Neuronal stem cell (in vitro differentiated cells): ENCODE data around the gene ALOX5AP.

ENCODE experiments used
- DNase-seq: peaks from one replicate; pipeline ENCODE4 v3.0.0-alpha.2; 2013; ENCODE audit warnings: low spot score
- H2AFZ ChIP-seq: one replicate; pipeline ENCODE4 v1.6.1; 2013; ENCODE audit warnings: mild to moderate bottlenecking, low read length, inconsistent platforms
- H2AK5ac ChIP-seq: 2 replicates; pipeline ENCODE4 v1.6.1; 2013; ENCODE audit warnings: low read depth, mild to moderate bottlenecking, inconsistent platforms, low read length, moderate library complexity, mixed read lengths
- H2BK120ac ChIP-seq: 2 replicates; pipeline ENCODE4 v1.6.1; 2013; ENCODE audit warnings: low read depth, mild to moderate bottlenecking, inconsistent platforms, low read length, moderate library complexity, mixed read lengths
- H2BK12ac ChIP-seq: one replicate; pipeline ENCODE4 v1.6.1; 2013; ENCODE audit warnings: low read length, inconsistent platforms
- H2BK15ac ChIP-seq: 2 replicates; pipeline ENCODE4 v1.6.1; 2013; ENCODE audit warnings: mild to moderate bottlenecking, low read length, inconsistent platforms, mixed read lengths
- H2BK5ac ChIP-seq: one replicate; pipeline ENCODE4 v1.6.1; 2013; ENCODE audit warnings: inconsistent platforms, mild to moderate bottlenecking, low read length, moderate library complexity
- H3K14ac ChIP-seq: one replicate; pipeline ENCODE4 v1.6.1; 2013; ENCODE audit warnings: low read length, inconsistent platforms
- H3K18ac ChIP-seq: 2 replicates; pipeline ENCODE4 v1.6.1; 2013; ENCODE audit warnings: low read length, inconsistent platforms
- H3K23ac ChIP-seq: 2 replicates; pipeline ENCODE4 v1.6.1; 2013; ENCODE audit warnings: low read depth, mild to moderate bottlenecking, mixed read lengths, low read length, inconsistent platforms; ENCODE audit not compliant: poor library complexity
- H3K27ac ChIP-seq: replicated peaks from 3 replicates; pipeline ENCODE4 v1.5.1; 2013; ENCODE audit warnings: low read length, inconsistent platforms
- H3K27me3 ChIP-seq, 3 experiments: 2 replicates each; pipeline ENCODE4 v1.6.1; 2013; ENCODE audit warnings: low read length in 3 of 3, mild to moderate bottlenecking in 2 of 3, inconsistent platforms in 1 of 3, low read depth in 1 of 3, mixed read lengths in 1 of 3, moderate library complexity in 1 of 3; ENCODE audit not compliant: control insufficient read depth in 3 of 3, insufficient read depth in 3 of 3
- H3K36me3 ChIP-seq, 2 donors: replicated peaks in 1 of 2; 2 replicates each; pipeline ENCODE4 v1.6.1; 2013; ENCODE audit warnings: low read length in 2 of 2; ENCODE audit not compliant: control insufficient read depth in 2 of 2, insufficient read depth in 2 of 2
- H3K4ac ChIP-seq: 2 replicates; pipeline ENCODE4 v1.6.1; 2013; ENCODE audit warnings: inconsistent platforms, mild to moderate bottlenecking, low read length, moderate library complexity
- H3K4me1 ChIP-seq, 2 donors: 1 replicate in 1 of 2; 2 replicates in 1 of 2; pipeline ENCODE4 v1.6.1; 2013; ENCODE audit warnings: low read length in 2 of 2, low read depth in 1 of 2; ENCODE audit not compliant: control insufficient read depth in 2 of 2, insufficient read depth in 1 of 2
- H3K4me2 ChIP-seq: one replicate; pipeline ENCODE4 v1.6.1; 2013; ENCODE audit warnings: mild to moderate bottlenecking, low read length, inconsistent platforms; ENCODE audit not compliant: insufficient read depth, poor library complexity, severe bottlenecking
- H3K4me3 ChIP-seq, 2 donors: 2 replicates each; pipeline ENCODE4 v1.5.1; 2013; ENCODE audit warnings: low read length in 2 of 2, mild to moderate bottlenecking in 2 of 2, inconsistent platforms in 1 of 2, moderate library complexity in 1 of 2
- H3K79me1 ChIP-seq: one replicate; pipeline ENCODE4 v1.6.1; 2013; ENCODE audit warnings: low read depth, mild to moderate bottlenecking, inconsistent platforms, low read length, moderate library complexity
- H3K9ac ChIP-seq: one replicate; pipeline ENCODE4 v1.6.1; 2013; ENCODE audit warnings: mild to moderate bottlenecking, low read depth, low read length, inconsistent platforms; ENCODE audit not compliant: poor library complexity
- H3K9me3 ChIP-seq, 2 donors: replicated peaks in 1 of 2; 2 replicates each; pipeline versions ENCODE3 to v1.6.1; 2013; ENCODE audit warnings: low read length in 2 of 2, mild to moderate bottlenecking in 2 of 2, inconsistent platforms in 1 of 2, low read depth in 1 of 2, mixed read lengths in 1 of 2, moderate library complexity in 1 of 2; ENCODE audit not compliant: control insufficient read depth in 2 of 2, insufficient read depth in 1 of 2
- H4K8ac ChIP-seq: one replicate; pipeline ENCODE4 v1.6.1; 2013; ENCODE audit warnings: low read depth, mild to moderate bottlenecking, inconsistent platforms, low read length, moderate library complexity
- H4K91ac ChIP-seq: one replicate; pipeline ENCODE4 v1.6.1; 2013; ENCODE audit warnings: low read length, low read depth, mild to moderate bottlenecking, inconsistent platforms; ENCODE audit not compliant: poor library complexity
- WGBS, 2 donors: extraction: QIAGEN DNeasy Blood & Tissue Kit; methylation state at CpG; one replicate each; pipeline ENCODE4 v1.1.7; 2013; ENCODE audit warnings: missing lambda C conversion rate in 2 of 2, mixed read lengths in 1 of 2; ENCODE audit not compliant: insufficient read length in 2 of 2, insufficient replicate concordance in 1 of 2; ENCODE audit errors: extremely low coverage in 2 of 2; 5-methylcytosine and 5-hydroxymethylcytosine counted together

The ALOX5AP gene

DNA sequence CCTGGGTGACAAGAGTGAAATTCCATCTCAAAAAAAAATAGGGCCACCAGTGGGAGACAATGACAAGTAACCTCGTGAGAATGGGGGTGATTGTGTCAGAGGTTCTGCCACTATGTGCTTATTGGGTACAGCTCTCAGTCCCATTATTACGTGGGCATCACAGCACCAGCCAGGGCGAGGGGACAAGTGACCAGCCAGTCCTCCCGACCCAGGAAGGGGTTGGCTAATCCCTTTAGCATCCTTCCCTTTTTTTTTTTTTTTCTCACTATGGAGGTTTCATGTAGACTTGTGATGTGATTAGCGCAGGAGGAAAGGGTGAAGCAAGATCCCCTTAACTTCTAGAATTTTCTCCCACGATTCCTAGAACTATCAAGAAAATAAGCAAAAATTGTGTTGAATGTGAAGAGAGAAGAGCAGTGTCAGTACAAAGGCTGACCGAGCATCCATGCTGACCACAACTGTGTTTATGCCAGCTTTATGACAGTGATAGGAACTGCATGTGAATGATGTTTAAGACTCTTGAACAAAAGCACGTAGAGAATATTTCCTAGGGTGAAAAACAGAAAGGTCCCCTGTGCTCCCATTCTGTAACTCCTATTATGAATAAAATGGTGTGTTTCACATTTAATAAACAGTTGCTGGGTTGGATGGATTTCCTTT is 50.0 kb downstream of the ALOX5AP start:
- peaks cover 0 to 6% of the 10 kb centered on the region in 2 donors for H3K4me1 ChIP-seq
- no peak overlapping the region for H3K18ac ChIP-seq
- no peaks in the 10 kb centered on the region for H3K9me3 ChIP-seq
- no peak overlapping the region for H2AK5ac ChIP-seq
- no peak overlapping the region for H3K27ac ChIP-seq
- no peak overlapping the region for H3K4me3 ChIP-seq
- no peak overlapping the region for H2BK120ac ChIP-seq
- H3K4ac ChIP-seq = no peak overlapping the region
- no peaks in the 10 kb centered on the region for H3K36me3 ChIP-seq
- H2BK12ac ChIP-seq = no peak overlapping the region
- no peak overlapping the region for H2BK5ac ChIP-seq
- H3K27me3 ChIP-seq = peaks cover 0 to 10% (median 0%) of the 10 kb centered on the region in 3 experiments
- DNase-seq = no peak
- no peak overlapping the region for H4K91ac ChIP-seq
- H3K79me1 ChIP-seq = no peaks in the 10 kb centered on the region
- no peak overlapping the region for H3K14ac ChIP-seq
- no peak overlapping the region for H2AFZ ChIP-seq
- WGBS, 2 donors = no CpG with 5 or more reads among the region's 8 CpGs
- H3K4me2 ChIP-seq = no peak overlapping the region
- no peak overlapping the region for H4K8ac ChIP-seq
- H2BK15ac ChIP-seq = no peak overlapping the region
- no peak overlapping the region for H3K9ac ChIP-seq
- H3K23ac ChIP-seq = no peak overlapping the region

DNA sequence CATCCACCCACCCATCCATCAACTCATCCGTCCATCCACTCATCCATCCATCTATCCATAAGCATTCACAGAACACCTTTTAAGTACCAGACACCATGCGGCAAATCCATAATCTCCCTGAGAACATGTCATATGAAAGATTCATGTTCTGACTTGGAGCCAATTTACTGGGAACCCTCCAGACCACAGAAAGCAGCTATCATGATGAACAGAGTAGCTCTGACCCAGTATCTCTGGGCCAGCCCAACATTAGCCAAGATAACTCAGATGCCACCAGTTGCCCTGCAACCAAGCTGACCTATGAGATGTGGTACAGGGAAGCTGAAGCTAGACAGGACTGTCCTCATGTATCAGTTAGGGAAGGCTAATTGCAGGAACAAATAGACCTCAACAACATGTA is 51.3 kb downstream of the ALOX5AP start:
- no peak overlapping the region for H2BK12ac ChIP-seq
- WGBS, 2 donors = no CpG with 5 or more reads among the region's 2 CpGs

DNA sequence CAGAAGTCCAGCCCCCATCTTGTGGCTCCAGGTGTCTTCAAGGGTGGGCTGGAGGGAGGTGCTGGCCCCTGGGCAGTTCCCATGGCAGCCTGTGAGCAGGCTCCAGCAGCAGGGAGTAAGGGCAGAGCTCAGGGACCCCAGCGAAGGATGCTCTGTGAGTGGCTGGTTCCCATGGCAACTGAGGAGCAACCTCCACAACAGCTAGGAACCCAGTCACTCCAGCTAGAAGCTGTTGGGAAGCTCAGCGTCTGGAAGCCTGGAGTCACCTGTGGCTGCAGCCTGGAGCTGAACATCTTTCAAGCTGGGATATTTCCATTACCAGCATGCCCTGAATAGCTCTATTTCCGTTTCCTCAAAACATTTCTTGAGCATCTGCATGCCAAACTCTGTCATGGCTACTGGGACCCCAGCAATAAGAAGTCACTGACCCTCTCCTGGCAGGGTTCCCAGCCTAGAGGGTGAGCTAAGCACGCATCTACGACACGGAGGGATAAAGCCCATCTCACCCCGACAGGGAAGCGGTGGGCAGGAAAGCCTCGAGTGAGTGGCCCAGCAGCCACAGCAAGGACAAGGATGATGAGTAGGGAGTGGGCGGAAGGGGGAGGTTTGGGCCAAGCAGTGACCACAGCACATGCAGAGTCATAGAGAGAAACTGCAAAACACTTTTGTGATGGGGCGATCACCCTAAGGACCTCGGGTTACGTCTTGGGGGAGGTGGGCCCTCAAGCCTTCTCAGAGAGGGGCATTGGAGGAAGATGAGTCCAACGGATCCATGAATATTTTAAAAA is 52.6 kb downstream of the ALOX5AP start:
- Histone ChIP-seq H3K4ac (no peak overlapping the region), H3K27ac (no peak overlapping the region), H3K79me1 (no peaks in the 10 kb centered on the region), H3K18ac (no peak overlapping the region), H2BK5ac (no peak overlapping the region), H3K27me3 (peaks cover 0 to 9% (median 0%) of the 10 kb centered on the region in 3 experiments), H4K91ac (no peak overlapping the region), H3K14ac (no peak overlapping the region), H3K9me3 (no peaks in the 10 kb centered on the region), H3K4me3 (no peak overlapping the region), H2AFZ (no peak overlapping the region), H3K4me2 (no peak overlapping the region), H2AK5ac (no peak overlapping the region), H2BK12ac (no peak overlapping the region), H3K9ac (no peak overlapping the region), H3K4me1 (peaks cover 2 to 15% of the 10 kb centered on the region in 2 donors), H3K23ac (no peak overlapping the region), H4K8ac (no peak overlapping the region), H3K36me3 (no peaks in the 10 kb centered on the region), H2BK120ac (no peak overlapping the region), H2BK15ac (no peak overlapping the region)
- no CpG with 5 or more reads among the region's 14 CpGs for WGBS, 2 donors
- no peak for DNase-seq

More for the DNA sequence above, 51.3 kb downstream of the ALOX5AP start:
- Histone ChIP-seq H3K36me3 (no peaks in the 10 kb centered on the region), H3K79me1 (no peaks in the 10 kb centered on the region), H3K9ac (no peak overlapping the region), H2BK15ac (no peak overlapping the region), H3K14ac (no peak overlapping the region), H3K4me1 (peaks cover 0 to 6% of the 10 kb centered on the region in 2 donors), H3K4me3 (no peak overlapping the region), H3K9me3 (no peaks in the 10 kb centered on the region), H4K91ac (no peak overlapping the region), H3K23ac (no peak overlapping the region), H3K18ac (no peak overlapping the region), H4K8ac (no peak overlapping the region), H3K4me2 (no peak overlapping the region), H2BK120ac (no peak overlapping the region), H2BK5ac (no peak overlapping the region), H3K27ac (no peak overlapping the region), H2AFZ (no peak overlapping the region), H2AK5ac (no peak overlapping the region), H3K27me3 (peaks cover 0 to 9% (median 0%) of the 10 kb centered on the region in 3 experiments), H3K4ac (no peak overlapping the region)
- no peak for DNase-seq

DNA sequence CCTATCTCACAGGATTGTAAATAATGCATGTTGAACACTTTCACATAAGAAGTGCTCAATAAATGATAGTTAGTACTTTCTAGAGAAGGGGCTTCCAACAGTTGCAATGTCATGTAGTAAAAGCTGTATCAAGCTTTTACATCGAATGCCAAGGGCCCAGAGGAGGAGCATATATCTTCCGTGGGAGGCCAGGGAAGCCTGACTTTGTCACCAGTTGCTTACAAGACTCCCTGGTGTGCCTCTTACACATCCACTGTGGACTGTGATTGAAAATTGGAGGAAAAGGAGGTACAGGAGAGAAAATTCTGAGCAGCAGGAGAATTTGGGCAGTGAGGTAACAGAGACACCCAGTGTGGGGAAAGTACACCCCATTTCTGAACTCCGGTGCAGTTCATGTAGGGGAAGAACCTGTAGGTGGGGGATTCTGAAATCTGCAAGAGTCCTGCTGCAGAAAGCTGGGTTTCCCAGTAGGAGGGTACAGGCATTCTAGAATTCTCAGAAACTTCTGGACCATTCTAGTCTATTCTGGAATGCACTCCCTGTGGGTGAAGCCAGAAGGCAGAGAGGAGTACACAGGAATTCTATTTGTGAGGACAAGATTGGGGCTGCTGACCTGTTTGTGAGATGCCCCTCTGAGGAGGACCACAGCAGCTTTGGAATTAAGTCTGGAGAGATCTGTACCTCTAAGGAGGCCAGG is 54.0 kb downstream of the ALOX5AP start:
- H2AFZ ChIP-seq = no peak overlapping the region
- H2AK5ac ChIP-seq = no peak overlapping the region

More for the DNA sequence above, 54.0 kb downstream of the ALOX5AP start:
- Histone ChIP-seq H3K4me3 (no peak overlapping the region), H3K27me3 (peaks cover 0 to 9% (median 0%) of the 10 kb centered on the region in 3 experiments), H3K79me1 (no peaks in the 10 kb centered on the region), H2BK15ac (no peak overlapping the region), H3K4me1 (peaks cover 2 to 17% of the 10 kb centered on the region in 2 donors), H3K9ac (no peak overlapping the region), H3K4ac (no peak overlapping the region), H3K36me3 (no peaks in the 10 kb centered on the region), H3K23ac (no peak overlapping the region), H3K27ac (no peak overlapping the region), H2BK120ac (no peak overlapping the region), H4K8ac (no peak overlapping the region), H2BK5ac (no peak overlapping the region), H2BK12ac (no peak overlapping the region), H3K9me3 (no peaks in the 10 kb centered on the region), H3K14ac (no peak overlapping the region), H4K91ac (no peak overlapping the region), H3K18ac (no peak overlapping the region), H3K4me2 (no peak overlapping the region)
- no CpG with 5 or more reads among the region's 3 CpGs for WGBS, 2 donors
- no peak for DNase-seq
